Smooth muscle cell (in vitro differentiated cells): ENCODE data around the gene SLC5A3. TPM values are rescaled to one million over a fixed set of nuclear protein-coding genes. Genes with fewer than 3 reads are reported as not detected.
A peak's percentile ranks its signal among the peaks of the same experiment; 100 is the strongest.

Experiments used
- DNase-seq: peaks from one replicate; lab custom pipeline; 2025; ENCODE audit not compliant: unreplicated experiment; lab: John Stamatoyannopoulos, UW
- H2AFZ ChIP-seq: fragments of 200-600 bp; sonication (generic); 2 replicates; pipeline ENCODE4 v1.6.0; 2016; ENCODE audit warnings: antibody characterized with exemption, low read depth, mild to moderate bottlenecking
- H3F3A ChIP-seq: fragments of 200-600 bp; sonication (generic); 2 replicates; pipeline ENCODE4 v1.6.0; 2017; ENCODE audit warnings: antibody characterized with exemption, low read depth
- H3K27ac ChIP-seq: fragments of 200-600 bp; sonication (generic); 2 replicates; pipeline ENCODE4 v1.5.1; 2016; ENCODE audit warnings: low read depth, mild to moderate bottlenecking
- H3K27me3 ChIP-seq: fragments of 200-600 bp; sonication (generic); 2 replicates; pipeline ENCODE4 v1.6.1; 2016; ENCODE audit warnings: low read depth, mild to moderate bottlenecking
- H3K36me3 ChIP-seq: fragments of 200-600 bp; sonication (generic); 2 replicates; pipeline ENCODE4 v1.5.1; 2016; ENCODE audit warnings: low read depth
- H3K4me1 ChIP-seq: fragments of 200-600 bp; sonication (generic); 2 replicates; pipeline ENCODE4 v1.5.1; 2016; ENCODE audit warnings: low read depth
- H3K4me2 ChIP-seq: fragments of 200-600 bp; sonication (generic); 2 replicates; pipeline ENCODE4 v1.6.0; 2016; ENCODE audit warnings: mild to moderate bottlenecking
- H3K4me3 ChIP-seq: fragments of 200-600 bp; sonication (generic); 2 replicates; pipeline ENCODE4 v1.5.1; 2016; ENCODE audit warnings: mild to moderate bottlenecking
- H3K79me2 ChIP-seq: fragments of 200-600 bp; sonication (generic); 2 replicates; pipeline ENCODE4 v1.6.0; 2016; ENCODE audit warnings: low read depth, mild to moderate bottlenecking
- H3K9ac ChIP-seq: fragments of 200-600 bp; sonication (generic); 2 replicates; pipeline ENCODE4 v1.6.0; 2016; ENCODE audit warnings: low read depth
- H3K9me3 ChIP-seq: fragments of 200-600 bp; sonication (generic); replicated peaks from 2 replicates; pipeline ENCODE4 v1.5.1; 2016; ENCODE audit warnings: low read depth
- H4K20me1 ChIP-seq: fragments of 200-600 bp; sonication (generic); 2 replicates; pipeline ENCODE4 v1.6.0; 2016; ENCODE audit warnings: low read depth
- CTCF ChIP-seq: fragments of 200-600 bp; sonication (generic); IDR thresholded peaks from 2 replicates; pipeline ENCODE4 v1.5.1; 2017; ENCODE audit warnings: borderline replicate concordance, mild to moderate bottlenecking, antibody characterized with exemption; ENCODE audit not compliant: insufficient read depth, poor library complexity, severe bottlenecking
- WGBS: methylation state at CpG from one replicate; pipeline ENCODE4 v1.1.7; 2016; ENCODE audit warnings: low lambda C conversion rate; 5-methylcytosine and 5-hydroxymethylcytosine counted together
- polyA plus RNA-seq: library from polyadenylated mRNA; unstranded; fragments of >200 nt; fragmentation: Nextera tagmentation; extraction: Ambion mirVana; gene quantifications from 2 replicates; pipeline ENCODE4 v1.2.1, GENCODE V29; 2016
- total RNA-seq: library from RNA; depleted of rRNA; stranded (reverse); fragments of >200 nt; gene quantifications from 2 replicates; pipeline ENCODE4 v1.2.3, GENCODE V29; 2014

The SLC5A3 gene
- total and polyA plus RNA-seq, 2 experiments from 2014 or later: 2.0 to 24.6 TPM

GRCh38 chr21:34077888-34078287, 4.5 kb downstream of the SLC5A3 start:
- no peak for TF ChIP-seq CTCF
- no peak for DNase-seq
- Histone ChIP-seq H3K79me2 (peaks cover 86% of the 10 kb centered on the region), H3K4me1 (peaks cover 42% of the 10 kb centered on the region), H4K20me1 (peaks cover 86% of the 10 kb centered on the region), H2AFZ (no peak overlapping the region), H3K9ac (no peak overlapping the region), H3K27me3 (no peaks in the 10 kb centered on the region), H3F3A (no peaks in the 10 kb centered on the region), H3K36me3 (no peaks in the 10 kb centered on the region), H3K4me2 (peak overlapping the region; percentile 23), H3K27ac (no peak overlapping the region), H3K9me3 (no peaks in the 10 kb centered on the region), H3K4me3 (no peak overlapping the region)
- 88% methylated on average over 1 of the region's 1 CpG for WGBS

GRCh38 chr21:34078915-34079314, 5.5 kb downstream of the SLC5A3 start:
- DNase-seq: no peak
- H3K9me3 ChIP-seq: no peaks in the 10 kb centered on the region
- peaks cover 44% of the 10 kb centered on the region for H3K4me1 ChIP-seq
- H4K20me1 ChIP-seq: peaks cover 97% of the 10 kb centered on the region
- H3K27ac ChIP-seq: no peak overlapping the region
- H2AFZ ChIP-seq: no peak overlapping the region
- no peaks in the 10 kb centered on the region for H3F3A ChIP-seq
- H3K79me2 ChIP-seq: peaks cover 96% of the 10 kb centered on the region
- 77% methylated on average over 2 of the region's 2 CpGs for WGBS
- no peak overlapping the region for H3K9ac ChIP-seq
- no peaks in the 10 kb centered on the region for H3K36me3 ChIP-seq
- no peak for TF ChIP-seq CTCF
- no peaks in the 10 kb centered on the region for H3K27me3 ChIP-seq
- no peak overlapping the region for H3K4me2 ChIP-seq
- no peak overlapping the region for H3K4me3 ChIP-seq

- Histone ChIP-seq H3K79me2 (peaks cover 94% of the 10 kb centered on the region), H3K27ac (no peak overlapping the region), H3F3A (no peaks in the 10 kb centered on the region), H3K9ac (no peak overlapping the region), H3K9me3 (no peaks in the 10 kb centered on the region), H3K4me2 (no peak overlapping the region), H3K4me3 (no peak overlapping the region), H3K4me1 (peaks cover 46% of the 10 kb centered on the region), H3K27me3 (no peaks in the 10 kb centered on the region), H4K20me1 (peaks cover 98% of the 10 kb centered on the region), H2AFZ (no peak overlapping the region), H3K36me3 (no peaks in the 10 kb centered on the region)
- TF ChIP-seq CTCF: no peak
- no peak for DNase-seq
- WGBS: 97% methylated on average over 5 of the region's 5 CpGs
These were observed 7.3 kb downstream of the SLC5A3 start for GRCh38 chr21:34080710-34081109.

- H4K20me1 ChIP-seq: peaks cover 99% of the 10 kb centered on the region
- H3K27ac ChIP-seq: no peak overlapping the region
- H3K9ac ChIP-seq: no peak overlapping the region
- H3K4me3 ChIP-seq: no peak overlapping the region
- DNase-seq: no peak
- no peak for TF ChIP-seq CTCF
- no peaks in the 10 kb centered on the region for H3K9me3 ChIP-seq
- H3F3A ChIP-seq: no peaks in the 10 kb centered on the region
- H2AFZ ChIP-seq: no peak overlapping the region
- H3K4me2 ChIP-seq: no peak overlapping the region
- peaks cover 87% of the 10 kb centered on the region for H3K79me2 ChIP-seq
- no peaks in the 10 kb centered on the region for H3K27me3 ChIP-seq
- H3K36me3 ChIP-seq: no peaks in the 10 kb centered on the region
- 93% methylated on average over 4 of the region's 4 CpGs for WGBS
- peaks cover 26% of the 10 kb centered on the region for H3K4me1 ChIP-seq
These were observed 9.4 kb downstream of the SLC5A3 start for GRCh38 chr21:34082769-34083168.
